ENCODE measurements around the gene CEMIP2. TPM values are rescaled to one million over a fixed set of nuclear protein-coding genes. Genes with fewer than 3 reads are reported as not detected.
A peak's percentile ranks its signal among the peaks of the same experiment; 100 is the strongest.

The CEMIP2 gene
- total RNA-seq, 6 donors from 2014 or later: 113 to 277 (median 161) TPM

GRCh38 chr9:71743217-71743705 is 25.1 kb downstream of the CEMIP2 start:
- Histone ChIP-seq H3K27me3 (no peaks in the 10 kb centered on the region), H3K4me1 (peaks cover 38 to 55% (median 44%) of the 10 kb centered on the region in 4 donors)

GRCh38 chr9:71742703-71743102 is 25.6 kb downstream of the CEMIP2 start:
- H3K4me3 ChIP-seq: no peak overlapping the region
- no peak for TF ChIP-seq POLR2A (IDR thresholded peaks at IDR 0.05)
- TF ChIP-seq POLR2AphosphoS5 (IDR thresholded peaks at IDR 0.05): no peak
- TF ChIP-seq, protein P1, sequence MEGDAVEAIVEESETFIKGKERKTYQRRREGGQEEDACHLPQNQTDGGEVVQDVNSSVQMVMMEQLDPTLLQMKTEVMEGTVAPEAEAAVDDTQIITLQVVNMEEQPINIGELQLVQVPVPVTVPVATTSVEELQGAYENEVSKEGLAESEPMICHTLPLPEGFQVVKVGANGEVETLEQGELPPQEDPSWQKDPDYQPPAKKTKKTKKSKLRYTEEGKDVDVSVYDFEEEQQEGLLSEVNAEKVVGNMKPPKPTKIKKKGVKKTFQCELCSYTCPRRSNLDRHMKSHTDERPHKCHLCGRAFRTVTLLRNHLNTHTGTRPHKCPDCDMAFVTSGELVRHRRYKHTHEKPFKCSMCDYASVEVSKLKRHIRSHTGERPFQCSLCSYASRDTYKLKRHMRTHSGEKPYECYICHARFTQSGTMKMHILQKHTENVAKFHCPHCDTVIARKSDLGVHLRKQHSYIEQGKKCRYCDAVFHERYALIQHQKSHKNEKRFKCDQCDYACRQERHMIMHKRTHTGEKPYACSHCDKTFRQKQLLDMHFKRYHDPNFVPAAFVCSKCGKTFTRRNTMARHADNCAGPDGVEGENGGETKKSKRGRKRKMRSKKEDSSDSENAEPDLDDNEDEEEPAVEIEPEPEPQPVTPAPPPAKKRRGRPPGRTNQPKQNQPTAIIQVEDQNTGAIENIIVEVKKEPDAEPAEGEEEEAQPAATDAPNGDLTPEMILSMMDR (IDR thresholded peaks at IDR 0.05): no peak
- TF ChIP-seq EP300 (IDR thresholded peaks at IDR 0.05): no peak
- peak overlapping the region in 3 of 4 donors; percentile 61 to 78 (median 70) for H3K27ac ChIP-seq
- no peaks in the 10 kb centered on the region for H3K27me3 ChIP-seq
- peaks cover 0 to 73% (median 27%) of the 10 kb centered on the region in 4 donors for H3K36me3 ChIP-seq
- H3K4me1 ChIP-seq: peaks cover 32 to 50% (median 38%) of the 10 kb centered on the region in 4 donors
- H3K9me3 ChIP-seq: no peaks in the 10 kb centered on the region
- ATAC-seq (ENCODE audit: low FRiP score in 2 of 2): no peak
- DNase-seq: no peak
- 65 to 68% methylated on average over 4 of the region's 4 CpGs for WGBS, 2 donors

More at GRCh38 chr9:71743217-71743705, 25.1 kb downstream of the CEMIP2 start:
- 72 to 79% methylated on average over 5 of the region's 5 CpGs for WGBS, 2 donors
- Histone ChIP-seq H3K36me3 (peaks cover 0 to 74% (median 25%) of the 10 kb centered on the region in 4 donors), H3K9me3 (no peaks in the 10 kb centered on the region), H3K4me3 (no peak overlapping the region), H3K27ac (peak overlapping the region in 3 of 4 donors; percentile 61 to 78 (median 70))
- ATAC-seq (ENCODE audit: low FRiP score in 2 of 2) (no peak), DNase-seq (no peak)
- no peak for TF ChIP-seq EP300 (IDR thresholded peaks at IDR 0.05)
- TF ChIP-seq, protein P1 (IDR thresholded peaks at IDR 0.05): no peak
- TF ChIP-seq POLR2AphosphoS5 (IDR thresholded peaks at IDR 0.05): no peak
- TF ChIP-seq POLR2A (IDR thresholded peaks at IDR 0.05): no peak

GRCh38 chr9:71741926-71742648 is 26.2 kb downstream of the CEMIP2 start:
- Histone ChIP-seq H3K4me1 (peaks cover 28 to 44% (median 37%) of the 10 kb centered on the region in 4 donors), H3K9me3 (no peaks in the 10 kb centered on the region), H3K27me3 (no peaks in the 10 kb centered on the region), H3K36me3 (peaks cover 0 to 72% (median 25%) of the 10 kb centered on the region in 4 donors), H3K4me3 (no peak overlapping the region), H3K27ac (peak overlapping the region in 3 of 4 donors; percentile 61 to 78 (median 70))
- no peak for DNase-seq
- no peak for TF ChIP-seq POLR2AphosphoS5 (IDR thresholded peaks at IDR 0.05)
- no peak for TF ChIP-seq POLR2A (IDR thresholded peaks at IDR 0.05)
- TF ChIP-seq, protein P1 (IDR thresholded peaks at IDR 0.05): no peak
- peak in 1 of 4 donors; percentile 69 for TF ChIP-seq EP300 (IDR thresholded peaks at IDR 0.05)
- ATAC-seq (ENCODE audit: low FRiP score in 2 of 2): no peak
- 35 to 37% methylated on average over 10 of the region's 10 CpGs for WGBS, 2 donors

DNA sequence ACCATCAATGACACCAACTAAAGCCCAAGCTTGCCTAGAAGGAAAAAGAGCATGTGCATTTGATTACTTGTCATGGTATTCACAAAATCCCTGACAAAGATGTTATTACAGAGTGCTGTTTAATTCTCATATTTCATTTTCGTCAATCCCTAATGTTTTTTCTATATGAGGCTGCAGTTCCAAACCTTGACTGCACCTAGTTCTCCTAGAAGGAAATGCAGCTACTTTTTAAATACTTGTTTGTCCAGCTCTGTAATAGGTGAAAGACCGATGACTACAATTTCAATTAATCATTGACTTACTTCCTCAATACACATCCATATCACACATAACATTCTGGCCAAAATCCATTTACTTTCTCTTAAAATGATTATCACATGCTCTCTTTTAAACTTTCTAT is 28.1 kb downstream of the CEMIP2 start:
- Histone ChIP-seq H3K36me3 (peaks cover 0 to 72% (median 32%) of the 10 kb centered on the region in 4 donors), H3K4me3 (no peak overlapping the region), H3K27me3 (no peaks in the 10 kb centered on the region), H3K27ac (peak overlapping the region in 2 of 4 donors; percentile 20 to 30), H3K4me1 (peaks cover 25 to 41% (median 32%) of the 10 kb centered on the region in 4 donors), H3K9me3 (no peaks in the 10 kb centered on the region)
- WGBS, 2 donors: 56 to 58% methylated on average over 2 of the region's 2 CpGs
- DNase-seq (no peak), ATAC-seq (ENCODE audit: low FRiP score in 2 of 2) (no peak)
- TF ChIP-seq, protein P1 (IDR thresholded peaks at IDR 0.05): peak in 1 of 6 experiments; percentile 16
- no peak for TF ChIP-seq POLR2AphosphoS5 (IDR thresholded peaks at IDR 0.05)
